HG03439 (cell line): Measurements from ENCODE around the gene KRT37.
"Not testable (repeated sequence)": the region's sequence is repeated elsewhere in the genome, so short reads cannot be mapped to it uniquely, and the experiment has no call there.

Experiments used
- ATAC-seq: cut with Tn5 transposase; IDR thresholded peaks from one replicate; pipeline ENCODE4 v1.9.1; 2021; ENCODE audit warnings: mild to moderate bottlenecking, moderate library complexity; ENCODE audit not compliant: unreplicated experiment

KRT37 gene

GRCh38 chr17:41407226-41407625 lies 17.2 kb downstream of the KRT37 start:
- no peak for ATAC-seq

GRCh38 chr17:41406205-41406604 lies 18.2 kb downstream of the KRT37 start:
- ATAC-seq, result no peak

DNA sequence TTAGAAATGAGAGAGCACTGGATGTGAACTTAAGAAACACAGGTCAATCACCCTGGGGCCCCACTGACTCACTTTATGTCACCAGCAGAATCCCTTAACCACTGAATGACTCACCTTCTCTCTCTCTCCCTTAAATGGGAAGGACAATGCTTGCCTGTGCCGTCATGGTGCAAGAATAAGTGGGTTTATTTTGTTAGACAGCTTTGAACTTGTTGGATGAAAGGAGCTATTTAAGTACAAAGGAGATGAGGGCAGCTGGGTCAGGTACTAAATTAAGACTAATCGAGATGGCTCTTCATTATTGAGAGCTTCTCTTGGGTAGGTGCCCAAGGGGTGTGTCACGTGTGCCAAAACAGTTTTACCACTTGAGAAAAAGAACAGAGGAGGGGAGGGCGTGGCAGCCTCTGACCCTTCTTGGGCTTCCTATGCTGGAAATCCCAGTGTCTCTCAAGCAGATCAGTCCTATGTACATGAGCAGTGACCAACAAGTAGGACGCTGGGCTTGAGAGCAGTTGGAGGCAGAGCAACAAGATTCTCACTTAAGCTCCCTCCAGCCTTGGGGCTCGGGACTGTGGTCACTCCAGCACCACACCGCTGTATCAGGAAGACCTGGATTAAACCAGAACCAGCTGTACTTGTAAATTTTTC lies 20.2 kb downstream of the KRT37 start:
- no peak for ATAC-seq

- no peak for ATAC-seq
Observed at GRCh38 chr17:41403404-41404023, 20.9 kb downstream of the KRT37 start.

- ATAC-seq, result no peak
Observed at GRCh38 chr17:41402161-41402560, 22.2 kb downstream of the KRT37 start.

- no peak for ATAC-seq
Observed at GRCh38 chr17:41396996-41397660, 27.3 kb downstream of the KRT37 start, which contains the start of gene KRT31. TSS of gene KRT31 (minus strand) at chr17:41397608. CDS start at chr17:41397539, 69 bp downstream.

DNA sequence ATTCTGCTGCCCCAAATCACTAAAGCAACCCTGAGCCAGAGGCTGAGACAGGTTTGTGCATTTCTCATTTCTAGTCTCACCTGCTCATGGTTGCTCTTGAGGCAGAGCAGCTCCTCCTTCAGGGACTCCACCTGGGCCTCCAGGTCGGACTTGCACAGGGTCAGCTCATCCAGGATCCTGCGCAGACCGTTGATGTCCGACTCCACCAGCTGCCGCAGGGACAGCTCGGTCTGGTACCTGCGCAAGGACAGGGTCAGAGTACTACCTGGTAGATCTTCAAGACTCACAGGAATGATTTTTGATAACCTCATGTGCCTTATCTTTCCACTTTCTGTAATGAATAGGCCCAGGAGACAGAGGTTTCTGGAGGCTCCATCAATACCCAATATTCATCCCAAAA lies 28.0 kb downstream of the KRT37 start:
- no peak for ATAC-seq

GRCh38 chr17:41395611-41396010 lies 28.8 kb downstream of the KRT37 start:
- ATAC-seq, result no peak

DNA sequence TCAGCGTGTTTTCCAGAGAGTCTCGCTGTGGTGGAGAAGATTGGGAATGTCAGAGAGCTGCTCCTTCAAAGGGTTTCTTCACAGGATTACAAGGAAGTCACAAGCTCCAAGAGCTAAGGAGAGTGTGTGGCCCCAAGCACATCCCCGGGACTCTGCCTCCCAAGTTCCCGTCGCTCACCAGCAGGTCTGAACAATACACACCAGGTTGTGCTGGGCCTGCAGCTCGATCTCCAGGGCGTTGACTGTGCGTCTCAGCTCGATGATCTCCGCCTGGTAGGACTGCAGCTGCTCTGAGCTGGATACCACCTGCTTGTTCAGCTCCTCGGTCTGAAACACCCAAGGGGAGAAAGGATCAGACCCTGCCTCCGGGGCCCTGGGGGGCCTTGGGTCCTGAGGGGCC lies 29.3 kb downstream of the KRT37 start:
- ATAC-seq, result not testable (repeated sequence)

DNA sequence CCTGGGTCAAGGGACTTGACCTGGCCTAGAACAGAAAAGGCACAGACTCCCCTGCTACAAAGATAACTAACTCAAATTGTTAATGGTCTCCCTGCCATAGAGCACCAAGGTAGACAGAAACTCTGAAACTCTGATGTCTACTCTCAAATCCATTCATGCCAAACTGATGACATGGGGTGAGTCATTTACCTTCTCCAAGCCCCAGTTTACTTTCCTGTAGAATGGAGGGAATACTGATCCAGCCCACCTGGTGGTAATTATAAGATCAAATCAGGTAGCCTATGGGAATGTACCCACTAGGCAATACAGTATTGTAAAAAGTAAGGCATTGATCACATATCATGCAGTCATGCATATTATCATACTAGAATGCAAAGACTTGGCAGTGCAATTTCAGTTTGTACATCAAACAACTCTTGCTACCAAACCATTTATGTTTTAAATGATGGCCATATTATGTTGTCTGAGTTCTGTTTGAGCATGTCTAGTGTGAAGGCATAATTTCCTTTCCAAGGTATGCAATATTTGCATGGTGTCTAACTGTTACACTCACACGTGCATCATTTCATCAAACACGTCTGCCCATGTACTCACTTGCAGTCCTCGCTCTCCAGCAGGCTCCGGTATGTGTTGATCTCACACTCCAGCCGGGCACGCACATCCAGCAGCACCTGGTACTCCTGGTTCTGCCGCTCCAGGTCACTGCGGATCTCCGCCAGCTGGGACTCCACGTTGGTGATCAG lies 30.0 kb downstream of the KRT37 start:
- ATAC-seq, result no peak

GRCh38 chr17:41393826-41394225 lies 30.6 kb downstream of the KRT37 start:
- ATAC-seq, result no peak

DNA sequence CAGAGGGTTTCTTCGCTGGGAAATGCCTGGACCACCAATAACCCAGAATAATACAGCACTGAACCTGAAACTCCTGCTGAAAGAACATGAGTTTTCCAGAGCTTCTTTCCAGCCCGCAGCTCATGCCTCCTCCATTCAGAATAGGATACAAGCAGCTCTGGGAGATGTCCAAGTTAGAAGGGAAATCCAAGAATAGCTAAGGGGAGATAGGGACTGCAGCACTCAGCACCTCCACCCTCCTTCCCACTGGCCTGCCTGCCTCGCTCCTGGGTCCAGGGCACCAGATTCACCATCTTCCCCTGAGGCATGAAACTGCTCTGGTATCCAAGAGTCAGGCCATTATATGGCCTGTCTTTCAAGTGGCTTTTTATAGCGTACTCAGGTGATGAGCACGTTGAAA lies 31.1 kb downstream of the KRT37 start:
- no peak for ATAC-seq

DNA sequence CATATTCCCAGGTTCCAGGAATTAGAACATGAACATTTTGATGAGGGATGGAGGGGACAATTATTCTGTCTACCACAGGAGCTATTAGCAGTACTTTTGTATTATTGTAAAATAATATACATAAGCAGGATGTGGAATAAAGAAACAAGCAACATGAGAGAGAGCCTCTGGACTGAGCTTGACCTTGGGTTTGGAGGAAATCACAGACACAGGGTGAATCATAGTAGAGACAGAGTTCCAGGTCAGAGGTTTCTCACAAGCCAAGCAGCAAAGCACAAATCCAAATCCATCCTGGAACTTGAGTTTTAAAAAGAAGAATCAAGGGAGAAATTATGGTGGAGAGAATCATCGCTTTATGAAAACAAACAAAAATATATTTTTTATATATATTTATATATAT lies 32.1 kb downstream of the KRT37 start:
- ATAC-seq, result no peak

GRCh38 chr17:41391535-41391934 lies 32.9 kb downstream of the KRT37 start:
- no peak for ATAC-seq

DNA sequence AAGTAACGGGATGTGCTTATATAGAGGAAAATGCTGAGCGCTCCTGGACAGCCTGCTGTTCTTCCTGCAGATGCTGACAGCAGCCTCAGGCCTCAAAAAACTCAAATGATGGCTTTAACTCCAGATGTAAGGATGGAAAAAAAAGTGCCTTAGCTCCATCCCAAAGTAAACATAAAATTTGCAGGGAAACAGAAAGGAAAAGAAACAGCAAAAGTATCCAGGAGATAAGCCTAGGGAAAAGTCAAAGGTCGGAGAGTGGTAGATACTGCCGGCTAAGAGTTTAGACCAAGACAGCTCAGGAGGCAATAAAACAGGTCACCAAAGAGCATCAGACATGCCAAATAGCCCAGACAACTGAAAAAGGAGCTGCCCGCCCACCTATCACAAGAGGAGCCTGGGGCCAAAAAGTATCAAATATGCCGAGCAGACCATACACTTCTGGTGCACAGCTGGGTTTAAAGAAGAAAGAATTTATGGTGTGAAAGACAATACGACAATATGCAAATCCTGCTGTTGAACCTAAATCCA lies 33.9 kb downstream of the KRT37 start:
- ATAC-seq, result no peak

- no peak for ATAC-seq
Observed at GRCh38 chr17:41387670-41388069, 36.7 kb downstream of the KRT37 start.

GRCh38 chr17:41386227-41386626 lies 38.2 kb downstream of the KRT37 start:
- no peak for ATAC-seq

- ATAC-seq, result no peak
Observed at GRCh38 chr17:41383690-41384089, 40.7 kb downstream of the KRT37 start.

DNA sequence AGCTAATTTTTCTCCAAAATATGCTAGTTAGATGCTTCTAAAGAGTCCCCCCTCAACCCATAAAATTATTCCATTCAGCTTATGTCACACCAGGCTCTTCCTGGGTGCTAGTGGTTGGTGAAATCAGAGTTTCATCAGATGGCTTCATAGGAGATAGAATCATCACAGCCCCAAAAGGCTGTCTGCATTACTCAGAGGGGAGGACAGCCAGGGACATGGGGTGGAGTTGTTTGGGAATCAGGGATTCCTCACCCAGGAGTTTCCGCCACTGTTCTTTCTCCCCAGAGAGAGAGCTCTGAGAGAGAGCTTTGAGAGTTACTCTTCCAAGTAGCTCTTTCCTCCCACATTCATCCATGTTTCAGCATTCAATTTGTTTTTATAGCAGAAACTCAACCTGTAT lies 42.0 kb downstream of the KRT37 start:
- no peak for ATAC-seq

DNA sequence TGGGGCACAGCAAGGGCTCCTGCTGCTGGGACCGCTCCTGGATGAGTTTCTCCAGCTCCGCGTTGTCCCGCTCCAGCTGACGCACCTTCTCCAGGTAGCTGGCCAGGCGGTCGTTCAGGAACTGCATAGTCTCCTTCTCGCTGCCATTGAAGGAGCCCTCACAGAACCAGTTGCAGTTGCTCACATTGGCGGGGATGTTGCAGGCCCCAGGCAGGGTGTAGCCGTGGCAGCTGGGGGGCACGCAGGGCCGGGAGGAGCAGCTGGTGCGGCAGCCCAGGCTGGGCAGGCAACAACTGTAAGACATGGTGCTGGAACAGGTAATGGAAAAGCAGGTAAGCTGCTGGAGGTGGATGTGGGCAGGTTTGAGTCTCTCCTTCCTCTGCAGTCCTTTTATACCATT lies 42.4 kb downstream of the KRT37 start, which contains the start of gene KRT34:
TSS of gene KRT34 (minus strand) at position 364 of the 400 bp plus-strand sequence. CDS start at position 304, 60 bp downstream.
- not testable (repeated sequence) for ATAC-seq

GRCh38 chr17:41380091-41380490 lies 44.3 kb downstream of the KRT37 start:
- not testable (repeated sequence) for ATAC-seq
